HuH-7.5 (cell line): ENCODE measurements around the gene MYL4.
"Not testable (repeated sequence)": the region's sequence is repeated elsewhere in the genome, so short reads cannot be mapped to it uniquely, and the experiment has no call there.

Experiments
- DNase-seq: peaks from one replicate; pipeline ENCODE4 v3.0.0; 2011; ENCODE audit warnings: low spot score

Gene MYL4

GRCh38 chr17:47221154-47221553, 12.0 kb downstream of the MYL4 start:
- DNase-seq, result no peak

GRCh38 chr17:47222047-47222446, 12.9 kb downstream of the MYL4 start:
- no peak for DNase-seq

DNA sequence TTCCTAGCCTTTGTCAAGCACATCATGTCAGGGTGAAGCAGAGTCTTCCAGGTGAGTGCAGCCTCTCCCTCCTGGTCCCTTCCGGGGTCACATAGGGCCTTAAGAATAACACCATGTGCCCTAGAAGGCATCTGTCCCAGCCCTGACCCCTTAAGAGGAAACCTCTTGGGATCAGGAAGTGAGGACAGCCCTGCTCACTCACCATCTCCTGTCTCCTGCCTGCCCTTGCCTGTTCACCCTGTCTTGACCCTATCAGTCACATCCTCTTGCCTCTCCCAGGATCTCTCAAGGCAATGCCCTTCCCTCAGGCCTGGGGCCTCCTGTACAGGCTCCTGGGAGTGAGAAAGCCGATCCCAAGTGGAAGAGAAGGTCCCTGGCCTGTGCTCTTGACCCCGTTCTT, 13.9 kb downstream of the MYL4 start:
- DNase-seq, result no peak

DNA sequence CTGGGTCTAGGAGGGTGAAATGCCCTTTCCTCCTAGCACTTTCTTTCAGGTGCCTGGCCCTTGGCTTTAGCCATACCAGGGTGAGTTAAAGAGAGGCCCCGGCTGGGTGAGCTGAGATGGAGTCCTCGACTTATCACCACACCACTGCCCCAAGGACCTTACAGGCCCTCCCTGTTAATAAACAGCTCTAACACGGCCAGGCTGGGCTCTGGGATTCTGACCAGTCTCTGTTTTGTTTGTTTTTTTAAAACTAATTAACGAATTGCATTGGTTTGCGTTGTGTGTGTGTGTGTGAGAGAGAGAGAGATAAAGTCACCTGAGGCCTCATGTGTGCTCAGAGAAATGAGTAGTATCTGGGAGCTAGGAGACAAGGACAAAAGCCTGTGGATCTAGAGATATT, 14.3 kb downstream of the MYL4 start:
- DNase-seq, result no peak

DNA sequence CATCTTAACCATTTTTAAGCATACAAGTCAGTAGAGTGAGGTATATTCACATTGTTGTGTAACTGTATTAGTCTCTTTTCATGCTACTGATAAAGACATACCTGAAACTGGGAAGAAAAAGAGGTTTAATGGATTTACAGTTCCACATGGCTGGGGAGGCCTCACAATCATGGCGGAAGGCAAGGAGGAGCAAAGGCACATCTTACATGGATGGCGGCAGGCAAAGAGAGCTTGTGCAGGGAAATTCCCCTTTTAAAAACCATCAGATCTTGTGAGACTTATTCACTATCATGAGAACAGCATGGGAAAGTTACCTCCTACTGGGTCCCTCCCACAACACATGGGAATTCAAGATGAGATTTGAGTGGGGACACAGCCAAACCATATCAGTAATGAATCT, 14.9 kb downstream of the MYL4 start:
- not testable (repeated sequence) for DNase-seq

GRCh38 chr17:47224966-47225365, 15.8 kb downstream of the MYL4 start:
- DNase-seq, result no peak

DNA sequence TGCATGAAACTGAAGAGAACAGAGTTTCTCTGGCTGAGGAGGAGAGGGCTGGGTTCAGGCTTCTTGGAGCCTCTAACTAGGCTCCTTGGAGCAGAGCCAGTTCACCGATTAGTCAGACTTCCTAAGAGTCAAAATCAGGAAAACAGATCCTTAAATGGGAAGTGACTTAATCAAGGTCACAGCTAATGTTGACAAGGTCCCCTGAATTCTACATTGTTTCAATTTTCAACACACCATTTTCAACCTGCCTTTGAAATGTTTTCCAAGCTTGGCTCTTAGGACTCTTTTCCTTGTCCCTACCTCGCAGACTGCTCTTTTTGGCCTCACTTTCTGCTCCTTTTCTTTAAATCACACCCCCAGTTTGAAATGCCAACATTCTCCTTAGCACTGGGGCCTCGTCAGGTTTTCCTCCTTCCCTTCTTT, 16.3 kb downstream of the MYL4 start:
- DNase-seq, result no peak

DNA sequence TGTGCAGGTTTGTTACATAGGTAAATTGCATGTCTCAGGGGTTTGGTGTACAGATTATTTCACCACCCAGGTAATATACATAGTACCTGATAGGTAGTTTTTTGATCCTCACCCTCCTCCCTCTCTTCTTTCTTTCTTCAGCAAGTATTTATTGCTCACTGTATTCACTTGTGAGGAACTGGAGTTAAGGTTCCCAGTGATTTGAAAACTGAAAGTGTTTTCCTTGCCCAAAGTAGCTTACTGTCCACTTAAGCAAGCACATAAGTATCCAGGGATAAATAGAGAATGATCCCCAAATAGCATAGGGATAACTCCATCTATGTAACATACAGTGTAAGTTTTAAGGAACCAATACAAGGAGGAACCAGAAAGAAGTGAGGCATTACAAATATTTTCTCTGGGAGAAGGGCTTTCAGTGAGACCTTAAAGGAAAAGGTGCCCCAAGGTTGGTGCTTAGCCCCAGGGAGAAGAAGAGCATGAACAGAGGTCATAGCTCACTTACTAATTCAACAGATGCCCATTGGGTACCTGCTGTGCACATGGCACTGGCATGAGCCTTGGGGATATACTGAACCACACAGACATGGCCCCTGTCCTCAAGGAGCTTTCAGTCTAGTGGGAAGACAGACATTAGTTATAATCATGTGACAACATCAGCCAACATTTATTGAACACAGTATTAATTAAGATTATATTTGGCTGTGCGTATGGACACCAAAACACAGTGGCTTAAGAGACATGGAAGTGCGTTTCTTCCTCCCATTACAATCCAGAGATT, 17.0 kb downstream of the MYL4 start:
- no peak for DNase-seq

DNA sequence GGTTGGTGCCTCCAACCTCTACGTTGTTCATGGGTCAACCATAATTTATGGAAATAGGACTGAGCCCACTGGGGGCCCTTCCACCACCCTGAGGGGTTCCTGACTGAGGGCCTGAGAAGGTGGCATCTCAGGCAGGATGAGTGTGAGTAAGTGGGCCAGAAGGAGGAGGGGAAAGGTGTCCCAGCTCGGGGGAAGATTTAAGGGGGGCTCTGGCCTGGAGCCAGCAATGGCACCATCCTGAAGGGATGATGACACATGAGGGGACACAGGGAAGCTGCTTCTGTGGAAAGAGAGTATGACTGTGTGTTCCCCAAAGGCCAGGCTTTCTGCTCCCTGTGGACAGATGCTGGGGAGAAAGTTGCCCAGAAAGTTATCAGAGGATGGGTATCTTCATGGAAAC, 18.7 kb downstream of the MYL4 start:
- DNase-seq, result no peak

DNA sequence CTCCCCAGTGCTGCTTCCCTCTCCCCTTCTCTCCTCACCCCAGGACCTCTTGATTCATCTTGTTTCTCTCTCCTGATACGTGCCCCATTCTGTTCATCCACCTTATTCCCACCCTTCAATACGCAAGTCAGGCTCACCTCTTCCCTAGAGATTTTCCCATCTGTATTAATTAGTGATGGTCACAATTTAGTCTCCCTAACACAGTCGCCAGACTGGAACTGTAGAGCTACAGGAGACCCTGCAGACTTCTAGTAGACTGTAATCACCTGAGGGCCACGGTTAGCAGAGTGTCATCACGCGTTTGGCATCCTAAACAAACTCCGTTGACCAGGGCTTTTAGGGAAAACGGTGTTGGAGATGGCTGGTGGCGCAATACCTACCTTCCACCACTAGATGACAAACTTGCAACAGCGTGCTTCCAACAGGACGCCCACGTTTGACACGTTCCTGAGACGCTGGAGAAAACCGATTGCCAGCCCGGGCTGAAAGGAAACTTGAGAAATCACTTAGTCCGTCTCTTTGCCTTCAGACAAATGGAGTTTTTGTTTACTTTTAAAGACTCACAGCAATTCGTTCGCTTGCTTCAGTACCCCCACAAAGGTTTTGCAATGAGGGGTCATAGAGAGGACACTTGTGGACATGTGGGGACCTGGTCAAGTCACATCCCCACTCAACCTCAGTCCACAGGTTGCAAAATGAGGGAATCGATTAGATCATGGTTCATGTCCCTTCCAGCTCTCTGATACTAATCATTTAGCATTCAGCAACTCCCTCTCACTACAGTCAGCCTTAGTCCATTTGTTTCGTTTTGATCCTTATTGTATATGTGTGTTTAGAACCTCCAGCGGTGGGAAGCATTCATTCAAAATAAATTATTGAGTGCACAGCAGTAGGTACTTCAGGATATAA, 20.6 kb downstream of the MYL4 start:
- DNase-seq, result peak; percentile 81

DNA sequence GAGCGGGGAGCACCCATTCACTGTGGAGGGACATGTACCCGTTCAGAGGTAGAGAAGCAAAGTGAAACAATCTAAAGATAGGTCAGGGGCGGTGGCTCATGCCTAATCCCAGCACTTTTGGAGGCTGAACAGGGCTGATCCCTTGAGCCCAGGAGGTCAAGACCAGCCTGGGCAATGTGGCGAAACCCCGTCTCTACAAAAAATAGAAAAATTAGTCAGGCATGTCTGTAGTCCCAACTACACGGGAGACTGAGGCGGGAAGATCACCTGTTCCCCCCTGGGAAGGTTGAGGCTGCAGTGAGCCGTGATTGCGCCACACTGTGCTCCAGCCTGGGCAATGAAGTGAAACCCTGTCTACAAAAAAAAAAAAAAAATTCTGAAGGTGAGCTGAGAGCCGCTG, 21.7 kb downstream of the MYL4 start:
- DNase-seq, result no peak

GRCh38 chr17:47231334-47231733, 22.2 kb downstream of the MYL4 start:
- DNase-seq, result no peak

DNA sequence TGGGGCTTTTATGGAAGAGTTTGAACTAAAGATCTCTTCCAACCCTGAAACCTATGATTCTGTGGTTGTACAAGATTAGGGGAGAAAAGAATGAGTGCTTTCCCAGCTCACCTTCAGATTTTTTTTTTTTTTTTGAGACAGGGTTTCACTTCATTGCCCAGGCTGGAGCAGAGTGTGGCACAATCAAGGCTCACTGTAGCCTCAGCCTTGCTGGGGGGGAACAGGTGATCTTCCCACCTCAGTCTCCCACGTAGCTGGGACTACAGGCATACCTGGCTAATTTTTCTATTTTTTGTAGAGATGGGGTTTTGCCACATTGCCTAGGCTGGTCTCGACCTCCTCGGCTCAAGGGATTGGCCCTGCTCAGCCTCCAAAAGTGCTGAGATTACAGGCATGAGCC, 22.7 kb downstream of the MYL4 start:
- no peak for DNase-seq

DNA sequence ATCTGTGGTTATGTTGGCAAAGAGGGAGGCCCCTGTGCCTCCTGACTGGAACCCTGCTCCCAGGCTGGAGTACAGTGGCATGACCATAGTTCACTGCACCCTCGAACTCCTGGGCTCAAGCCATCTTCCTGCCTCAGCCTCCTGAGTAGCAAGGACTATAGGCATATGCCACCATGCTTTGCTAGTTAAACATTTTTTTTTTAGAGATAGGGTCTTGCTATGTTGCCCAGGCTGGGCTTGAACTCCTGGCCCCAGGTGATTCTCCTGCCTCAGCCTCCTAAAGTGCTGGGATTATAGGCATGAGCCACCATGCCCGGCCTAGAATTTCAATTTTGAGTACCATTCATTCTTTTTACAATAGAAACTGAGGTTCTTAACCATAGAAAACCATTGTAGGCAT, 23.3 kb downstream of the MYL4 start:
- no peak for DNase-seq

DNA sequence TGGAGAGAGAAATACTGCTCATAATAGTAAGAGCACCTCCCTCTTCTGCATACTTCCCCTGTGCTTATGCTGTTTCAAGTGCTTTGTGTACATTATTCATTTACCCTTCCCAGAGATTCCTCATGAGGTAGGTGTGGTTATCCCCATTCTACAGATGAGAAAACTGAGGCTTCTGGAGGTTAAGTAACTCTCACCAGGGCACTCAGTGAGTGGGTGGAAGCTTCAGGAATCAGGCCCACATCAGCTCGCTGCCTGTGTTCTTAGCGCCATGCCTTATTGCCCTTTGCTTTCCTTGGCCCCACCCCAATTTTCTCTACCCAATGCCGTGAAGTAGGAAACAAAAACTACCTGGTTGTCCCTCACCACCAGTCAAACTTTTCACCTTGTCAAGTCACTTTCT, 26.4 kb downstream of the MYL4 start:
- DNase-seq, result no peak

DNA sequence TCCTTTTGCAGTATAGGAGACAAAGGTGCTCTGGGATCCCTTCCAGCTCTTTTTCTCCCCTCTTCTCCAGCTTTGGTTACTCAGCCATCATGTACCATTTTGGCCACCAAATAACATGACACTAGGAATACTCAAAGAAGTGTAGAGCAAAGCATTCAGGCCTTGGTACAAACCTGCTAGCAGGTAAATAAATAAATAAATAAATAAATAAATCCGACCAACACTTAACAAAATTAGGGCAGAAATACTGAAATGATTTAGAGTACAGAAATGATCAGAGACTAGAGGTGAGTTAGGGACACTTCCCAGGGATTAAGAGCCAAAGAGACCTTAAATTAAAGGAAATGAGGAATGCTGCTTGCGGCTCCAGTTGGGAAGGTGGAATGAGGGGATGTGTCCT, 26.8 kb downstream of the MYL4 start:
- DNase-seq, result no peak

DNA sequence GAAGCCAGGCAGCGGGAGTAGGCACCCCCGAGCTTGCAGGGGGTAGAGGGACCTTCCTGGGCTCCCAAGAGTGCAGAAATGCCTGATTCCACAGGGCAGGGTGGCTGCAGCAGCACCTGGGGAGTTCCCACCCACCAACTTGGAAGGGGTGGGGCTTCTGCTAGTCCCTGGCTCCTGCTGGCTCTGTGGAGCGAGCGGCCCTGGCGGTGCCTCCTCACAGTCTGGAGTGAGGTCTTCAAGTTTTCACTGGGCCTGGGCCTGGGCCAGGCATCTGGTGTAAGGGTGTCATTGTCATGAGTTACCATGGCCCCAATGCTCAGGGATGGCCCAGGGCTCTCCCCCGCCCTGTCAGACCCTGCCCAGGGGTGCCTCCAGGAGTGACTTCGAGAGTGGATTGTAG, 28.7 kb downstream of the MYL4 start:
- DNase-seq, result no peak

DNA sequence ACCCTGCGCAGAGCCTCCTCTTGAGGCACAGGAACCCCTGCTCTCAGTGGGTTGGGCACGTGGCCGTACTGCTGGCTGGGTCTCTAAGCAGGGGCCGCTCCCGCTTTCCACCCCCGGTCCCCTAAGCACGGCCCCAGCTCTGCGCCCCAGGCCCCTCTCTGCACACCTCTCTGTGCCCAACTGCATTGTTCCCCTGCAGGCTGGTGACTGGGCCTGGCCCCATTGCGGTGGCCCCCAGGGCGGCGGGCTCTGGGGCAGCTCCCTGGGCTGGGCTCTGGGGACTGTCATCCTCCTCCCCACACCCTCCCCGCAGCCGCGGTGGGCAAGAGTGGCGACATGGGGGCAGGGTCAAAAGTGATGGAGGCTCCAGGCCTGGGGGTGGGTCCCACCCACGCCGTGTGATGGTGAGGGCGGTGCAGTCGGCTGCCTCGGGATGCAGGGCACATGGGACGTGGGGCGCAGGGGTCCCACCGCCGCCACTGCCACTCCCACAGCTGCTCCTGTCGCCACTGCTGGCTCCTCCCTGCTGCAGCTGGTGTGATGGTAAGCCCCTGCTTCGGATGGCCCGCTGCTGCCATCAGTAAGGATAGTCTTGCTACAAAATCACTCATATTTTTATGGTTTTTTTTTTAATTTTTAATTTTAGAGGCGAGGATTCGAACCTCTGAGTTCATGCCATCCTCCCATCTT, 29.3 kb downstream of the MYL4 start:
- no peak for DNase-seq

GRCh38 chr17:47239619-47239966, 30.4 kb downstream of the MYL4 start:
- no peak for DNase-seq

- no peak for DNase-seq
Measured at GRCh38 chr17:47239967-47240651, 31.0 kb downstream of the MYL4 start.

GRCh38 chr17:47240806-47241205, 31.7 kb downstream of the MYL4 start:
- no peak for DNase-seq

DNA sequence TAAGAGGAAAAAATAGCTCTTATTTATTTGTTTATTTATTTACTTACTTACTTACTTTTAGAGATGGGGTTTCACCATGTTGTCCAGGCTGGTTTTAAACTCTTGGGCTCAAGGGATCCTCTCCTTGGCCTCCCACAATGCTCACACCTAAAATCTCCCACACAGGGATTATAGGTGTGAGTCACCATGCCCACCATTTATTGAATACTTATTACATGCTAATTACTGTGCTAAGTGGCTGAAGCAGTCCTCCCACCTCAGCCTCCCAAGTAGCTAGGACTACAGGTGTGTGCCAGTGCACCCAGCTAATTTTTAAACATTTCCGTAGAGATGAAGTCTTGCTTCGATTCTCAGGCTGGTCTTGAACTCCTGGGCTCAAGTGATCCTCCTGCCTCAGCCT, 33.5 kb downstream of the MYL4 start:
- DNase-seq, result no peak
